Measurements from ENCODE around the gene TAS2R38. TPM values are rescaled to one million over a fixed set of nuclear protein-coding genes. Genes with fewer than 3 reads are reported as not detected.
A peak's percentile ranks its signal among the peaks of the same experiment; 100 is the strongest.

Gene TAS2R38
- total RNA-seq, 1 experiment from 2014 or later = not detected

DNA sequence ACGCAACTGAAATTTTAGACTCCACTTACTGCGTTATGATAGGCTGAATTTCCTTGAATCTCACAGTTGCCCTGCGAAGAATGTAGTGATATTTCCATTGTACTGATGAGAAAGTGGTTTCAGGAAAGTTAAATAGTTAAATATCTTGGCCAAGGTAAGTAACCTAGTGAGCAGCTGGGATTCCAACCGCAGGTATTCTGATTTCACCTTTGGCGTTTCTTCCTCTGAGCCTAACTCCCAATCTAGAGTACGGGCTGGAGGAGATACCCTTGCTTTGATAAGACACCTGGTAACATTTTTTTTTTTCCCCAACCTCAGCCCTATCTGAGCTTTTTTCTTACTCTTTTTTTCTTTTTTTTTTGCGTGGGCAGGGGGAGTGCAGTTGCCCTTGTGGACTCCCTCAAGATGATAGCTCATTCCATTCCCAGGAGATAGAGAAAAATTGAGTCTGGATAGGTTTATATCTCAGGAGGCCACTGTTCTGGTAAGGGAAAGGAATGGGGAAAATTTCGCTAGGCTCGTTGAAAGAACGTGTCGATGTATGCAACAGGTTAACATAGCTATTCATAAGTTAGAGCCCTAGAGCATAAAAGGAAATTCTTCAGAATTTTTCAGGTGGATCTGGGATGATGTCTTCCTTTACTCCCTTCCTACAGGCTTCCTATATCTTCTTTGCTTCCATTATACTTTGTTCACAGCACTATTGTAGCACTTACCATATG lies 3.1 kb upstream of the TAS2R38 start:
- no peak for DNase-seq (ENCODE audit: low spot score)

DNA sequence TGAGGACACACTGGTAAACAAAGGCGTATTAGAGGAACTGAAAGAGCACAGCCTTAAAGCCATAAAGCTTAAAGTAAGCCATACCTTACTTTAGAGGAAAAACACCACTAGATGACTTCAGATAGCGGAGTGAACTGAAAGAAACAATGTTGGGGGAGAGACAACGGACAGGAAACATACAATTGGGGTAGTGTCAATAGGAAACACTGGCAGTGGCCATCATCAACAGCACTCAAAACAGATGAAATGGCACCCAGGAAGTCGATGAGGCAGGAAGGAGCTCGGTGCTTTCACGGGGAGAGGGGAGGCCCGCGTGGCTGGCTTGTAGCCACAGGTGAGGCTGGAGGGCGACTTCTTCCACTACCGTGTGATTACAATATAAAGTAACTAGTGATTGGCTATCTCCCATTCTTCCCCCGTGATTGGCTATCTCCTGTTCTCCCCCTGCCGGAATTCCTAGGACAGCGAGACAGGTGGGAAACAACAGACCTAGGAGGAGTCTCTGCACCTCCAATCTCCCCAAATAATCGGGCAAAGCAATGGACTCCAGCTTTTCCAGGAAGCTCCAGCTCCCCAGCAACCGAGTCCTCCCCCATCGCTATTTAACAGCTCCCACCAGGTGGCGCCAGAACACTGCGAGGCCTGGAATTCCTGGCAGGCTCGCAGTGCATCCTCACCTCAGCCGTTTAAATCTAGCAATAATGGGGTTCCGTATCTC lies 2.4 kb upstream of the TAS2R38 start:
- DNase-seq (ENCODE audit: low spot score) = peak; percentile 59

DNA sequence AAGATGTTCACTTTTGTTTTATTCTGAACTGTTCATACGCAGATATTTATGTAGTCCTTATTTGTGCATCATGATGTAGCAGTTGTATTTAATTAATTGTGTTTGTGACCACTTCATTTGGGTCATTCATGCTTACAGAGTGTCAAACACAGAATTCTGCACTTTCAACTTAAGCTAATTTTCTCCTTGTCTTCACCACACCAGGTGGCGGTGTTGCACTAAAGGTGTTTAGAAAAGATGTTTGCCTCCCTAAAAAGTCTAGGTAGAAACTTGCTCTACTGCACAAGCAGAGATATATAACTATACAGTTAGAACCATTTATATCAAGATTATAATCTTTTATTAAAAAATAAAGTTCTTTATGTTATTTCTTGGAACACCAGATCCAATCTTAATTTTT lies 1.3 kb upstream of the TAS2R38 start:
- DNase-seq (ENCODE audit: low spot score) = peak; percentile 6

DNA sequence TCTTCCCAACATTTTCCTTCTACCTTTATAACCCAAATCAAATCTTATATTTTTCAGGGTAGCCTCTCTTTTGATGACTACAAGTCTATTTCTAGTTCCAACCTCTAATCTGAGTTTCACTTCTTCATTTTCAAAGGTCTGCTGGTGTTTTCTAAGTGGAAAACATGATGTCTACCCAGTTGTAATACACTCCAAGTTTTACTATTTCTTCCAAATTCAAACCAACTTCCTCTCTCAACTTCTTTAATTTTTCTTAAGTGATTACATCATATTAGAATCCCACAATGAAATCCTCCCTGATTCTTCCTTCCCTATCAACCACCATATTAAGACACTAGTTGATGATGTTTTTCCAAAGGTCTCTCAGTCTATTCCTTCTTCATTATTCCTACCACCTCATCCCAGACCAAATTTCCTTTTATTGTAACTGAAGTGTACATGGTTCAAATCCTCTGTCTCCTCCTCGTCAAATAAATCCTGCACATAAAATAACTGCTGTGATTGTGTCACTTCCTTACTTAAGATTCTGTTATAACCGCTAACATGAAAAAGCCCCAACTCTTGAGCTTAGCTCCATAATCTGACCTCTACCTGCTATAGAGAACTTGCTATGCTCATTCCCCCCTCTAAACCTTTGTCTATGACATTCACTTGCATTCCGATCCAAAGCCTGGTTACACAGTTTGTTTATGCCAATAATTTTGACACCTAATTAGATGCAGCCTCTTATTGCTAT lies 12.7 kb downstream of the TAS2R38 start:
- no peak for DNase-seq (ENCODE audit: low spot score)

DNA sequence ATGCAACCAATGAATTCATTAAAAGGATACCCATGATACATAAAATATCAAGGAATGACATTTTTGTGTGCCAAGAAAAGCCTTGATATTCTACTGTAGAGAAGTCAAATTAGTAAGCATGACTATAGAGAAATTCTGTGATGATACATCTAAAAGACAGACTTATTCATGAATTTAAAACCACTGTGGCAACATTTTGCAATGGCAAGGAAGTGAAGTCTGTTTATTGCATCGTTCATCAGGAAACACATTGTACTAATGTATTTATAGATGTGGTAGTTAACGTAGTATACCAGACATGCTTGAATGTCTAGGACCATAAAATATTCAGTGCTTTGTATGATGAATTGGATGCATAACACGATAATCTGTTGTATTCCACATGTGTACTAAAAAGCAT lies 17.5 kb downstream of the TAS2R38 start:
- no peak for DNase-seq (ENCODE audit: low spot score)

DNA sequence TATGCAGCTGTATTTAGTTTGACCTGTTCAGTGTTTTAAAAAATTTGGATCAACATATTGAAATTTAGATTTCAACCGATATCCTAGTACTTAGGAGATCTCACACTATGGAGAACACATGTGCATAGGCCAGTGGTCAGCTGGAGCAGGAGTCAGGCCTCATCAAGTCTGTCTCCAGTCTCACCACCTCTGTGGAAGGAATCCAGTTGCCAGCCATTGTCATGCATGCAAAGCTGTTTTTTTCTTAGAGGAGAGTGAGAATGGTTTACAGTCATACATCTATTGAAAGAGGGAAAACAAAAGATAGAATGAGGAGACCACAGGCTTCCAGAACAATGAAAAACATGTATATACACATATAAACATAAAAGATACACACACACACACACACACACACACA lies 19.2 kb downstream of the TAS2R38 start:
- DNase-seq (ENCODE audit: low spot score) = no peak

DNA sequence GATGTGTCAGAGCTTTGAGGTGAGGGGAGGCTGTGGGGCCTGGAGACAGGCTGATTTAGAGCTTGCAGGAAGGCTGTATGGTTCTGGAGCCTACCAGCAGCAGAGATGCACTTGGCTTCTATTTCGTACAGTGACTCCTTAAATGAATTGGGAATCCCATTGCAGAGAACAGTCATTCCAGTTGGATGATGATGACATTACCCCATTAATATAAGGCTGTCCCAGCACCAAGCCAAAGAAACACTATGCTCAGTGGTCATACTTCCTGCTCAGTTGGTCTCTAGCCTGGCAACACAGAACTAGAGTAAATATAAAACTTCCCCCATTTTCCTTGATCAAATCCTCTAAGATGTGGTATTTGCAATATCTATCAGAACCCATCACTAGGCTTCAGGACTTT lies 21.1 kb downstream of the TAS2R38 start:
- DNase-seq (ENCODE audit: low spot score) = no peak

DNA sequence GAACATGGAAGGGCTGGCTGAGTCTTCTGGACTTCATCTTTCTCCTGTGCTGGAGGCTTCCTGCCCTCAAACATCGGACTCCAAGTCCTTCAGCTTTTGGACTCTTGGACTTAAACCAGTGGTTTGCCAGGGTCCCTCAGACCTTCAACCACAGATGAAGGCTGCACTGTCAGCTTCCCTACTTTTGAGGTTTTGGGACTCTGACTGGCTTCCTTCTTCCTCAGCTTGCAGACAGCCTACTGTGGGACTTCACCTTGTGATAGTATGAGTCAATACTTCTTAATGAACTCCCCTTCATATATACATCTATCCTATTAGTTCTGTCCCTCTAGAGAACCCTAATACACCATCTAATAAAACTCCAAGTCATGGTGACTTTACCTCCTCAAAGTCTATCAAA lies 22.8 kb downstream of the TAS2R38 start:
- DNase-seq (ENCODE audit: low spot score) = no peak

DNA sequence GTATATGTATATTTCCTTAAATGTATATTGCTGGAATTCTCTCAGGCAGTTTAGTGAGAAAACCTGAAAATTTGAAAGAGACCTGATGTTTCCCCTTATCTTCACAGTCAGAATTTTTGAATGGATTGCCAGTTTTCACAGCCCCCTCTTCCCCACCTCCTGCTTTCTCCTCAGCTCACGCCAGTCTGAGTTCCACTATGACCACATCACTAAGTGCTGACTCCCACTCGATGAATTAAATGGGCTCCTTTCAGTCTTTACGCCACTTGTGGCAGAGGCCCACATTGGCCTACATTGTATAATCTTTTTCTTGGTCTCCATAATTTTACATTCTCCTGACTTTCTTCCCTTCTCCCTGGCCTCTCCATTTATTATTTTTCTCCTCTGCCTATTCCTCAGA lies 23.7 kb downstream of the TAS2R38 start:
- DNase-seq (ENCODE audit: low spot score) = no peak

DNA sequence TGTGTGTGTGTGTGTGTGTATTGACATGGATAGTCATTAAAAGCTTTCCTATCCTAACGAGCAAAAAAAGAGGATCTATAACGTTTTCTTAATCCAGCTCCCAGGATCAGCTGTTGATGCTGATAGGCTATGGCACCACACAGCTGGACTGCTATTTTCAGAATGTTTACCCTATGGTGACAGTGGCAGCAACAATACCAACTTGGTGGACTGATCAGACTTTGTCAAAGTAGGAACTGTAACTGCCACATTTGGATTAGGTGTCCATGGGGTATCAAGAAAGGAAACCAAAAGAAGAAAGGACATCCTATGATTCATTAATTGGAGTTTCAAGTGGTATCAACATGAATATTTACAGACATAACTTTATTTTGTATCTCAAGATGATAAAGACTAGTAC lies 24.1 kb downstream of the TAS2R38 start:
- no peak for DNase-seq (ENCODE audit: low spot score)

DNA sequence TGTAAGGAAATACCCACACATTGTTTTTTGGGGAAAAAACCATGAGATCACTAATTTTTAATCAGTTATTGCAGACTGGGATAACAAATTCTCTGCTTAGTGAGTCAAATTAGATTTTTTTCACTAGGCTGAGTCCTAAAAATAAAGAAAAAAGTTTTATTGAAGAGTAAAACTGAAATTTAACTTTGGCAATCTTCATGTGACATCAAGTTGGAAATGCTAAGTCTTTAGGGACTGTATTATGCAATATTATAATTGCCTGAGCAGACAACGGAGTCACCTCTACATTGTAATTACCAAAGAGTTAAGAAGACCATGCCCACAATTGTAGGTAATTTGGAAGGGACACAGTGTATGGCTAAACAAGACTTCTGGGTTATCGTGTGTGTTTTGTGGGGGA lies 24.6 kb downstream of the TAS2R38 start:
- DNase-seq (ENCODE audit: low spot score) = no peak

DNA sequence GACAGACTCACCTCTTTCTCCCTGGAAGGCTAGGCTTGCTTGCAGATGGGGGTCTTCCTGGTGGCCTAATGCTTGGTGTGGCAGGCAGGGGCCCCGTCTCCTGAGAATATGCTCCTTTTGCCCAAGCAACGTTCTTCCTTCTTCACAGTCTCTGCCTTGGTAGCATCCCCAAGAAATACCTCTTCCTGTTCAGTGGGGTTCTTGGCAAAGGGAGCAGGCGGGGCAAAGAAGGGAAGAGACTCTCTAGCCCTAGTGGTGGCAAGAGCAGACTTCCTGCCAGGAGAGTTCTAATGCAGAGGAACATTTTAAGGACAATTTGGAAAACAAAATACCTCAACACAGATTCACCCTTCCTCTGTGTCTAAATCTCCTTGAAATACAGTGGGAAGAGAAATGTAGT lies 26.8 kb downstream of the TAS2R38 start, which contains the start of gene CLEC5A:
Gene CLEC5A (minus strand): TSS at position 179 of the 400 bp plus-strand sequence. CDS start 682 bp downstream, outside the sequence.
- DNase-seq (ENCODE audit: low spot score) = no peak

DNA sequence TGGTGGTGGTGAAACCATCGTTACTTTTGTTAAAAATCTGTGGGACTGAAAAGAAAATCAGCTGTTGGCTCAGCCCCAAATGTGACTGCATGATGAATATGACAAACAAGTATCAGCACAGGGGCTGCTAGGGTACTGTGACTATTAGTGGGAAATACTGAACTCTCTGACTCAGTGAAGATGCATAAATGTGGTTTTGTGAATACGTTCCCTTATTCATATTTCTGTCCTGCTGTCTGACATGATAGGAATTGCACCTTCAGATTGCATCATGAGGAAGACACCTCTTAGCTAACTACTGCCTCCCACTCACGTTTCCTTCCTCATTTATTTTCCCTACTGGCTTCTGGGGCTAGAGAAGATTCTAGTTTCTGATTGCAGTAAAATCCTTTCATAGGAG lies 28.2 kb downstream of the TAS2R38 start:
- no peak for DNase-seq (ENCODE audit: low spot score)

DNA sequence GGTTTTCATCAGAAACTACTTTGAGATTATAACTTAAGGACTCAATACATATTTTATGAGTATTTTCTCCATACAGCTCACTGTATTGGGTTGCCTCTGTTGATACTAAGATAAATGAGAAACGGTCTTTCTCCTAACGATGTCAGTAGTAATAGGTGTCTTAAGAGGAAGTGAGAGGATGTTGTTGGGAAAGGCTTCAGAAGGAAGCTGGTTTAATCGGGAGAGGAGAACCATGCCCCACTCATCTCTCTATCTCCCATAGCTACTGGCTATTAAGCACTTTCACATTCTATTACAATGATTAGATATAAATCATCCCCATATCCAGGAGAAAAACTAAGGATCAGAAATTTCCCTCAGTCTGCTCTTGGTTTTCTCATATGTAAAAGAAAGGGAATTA lies 28.8 kb downstream of the TAS2R38 start:
- no peak for DNase-seq (ENCODE audit: low spot score)

DNA sequence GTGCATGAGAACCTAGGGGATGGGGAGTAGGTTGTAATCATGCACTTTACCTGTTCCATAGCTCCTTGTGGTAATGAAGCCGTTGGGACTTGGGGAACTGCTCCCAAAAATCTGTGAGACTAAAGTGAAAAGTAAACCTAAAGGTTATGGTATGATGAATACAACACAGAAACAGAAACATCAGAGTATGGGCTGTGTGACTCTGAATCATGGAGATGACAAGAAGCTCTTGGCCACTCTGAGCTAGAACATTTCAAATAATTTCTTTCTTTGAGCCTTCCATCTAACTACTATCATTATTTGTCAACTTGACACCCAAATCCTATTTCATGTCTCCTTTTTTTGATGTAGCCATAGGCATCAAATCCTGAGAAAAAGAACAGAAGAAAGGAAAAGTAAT lies 29.7 kb downstream of the TAS2R38 start:
- DNase-seq (ENCODE audit: low spot score) = no peak

DNA sequence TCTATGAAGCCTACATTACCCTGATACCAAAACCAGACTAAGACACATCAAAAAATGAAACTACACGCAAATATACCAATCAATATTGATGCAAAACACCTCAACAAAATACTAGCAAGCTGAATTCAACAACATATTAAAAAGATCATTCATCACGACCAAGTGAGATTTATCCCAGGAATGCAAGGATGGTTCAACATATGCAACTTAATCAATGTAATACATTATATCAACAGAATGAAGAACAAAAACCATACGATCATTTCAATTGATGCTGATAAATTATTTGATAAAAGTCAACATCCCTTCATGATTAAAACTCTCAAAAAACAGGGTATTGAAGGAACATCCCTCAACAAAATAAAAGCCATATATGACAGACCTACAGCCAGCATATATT lies 32.5 kb downstream of the TAS2R38 start:
- no peak for DNase-seq (ENCODE audit: low spot score)

DNA sequence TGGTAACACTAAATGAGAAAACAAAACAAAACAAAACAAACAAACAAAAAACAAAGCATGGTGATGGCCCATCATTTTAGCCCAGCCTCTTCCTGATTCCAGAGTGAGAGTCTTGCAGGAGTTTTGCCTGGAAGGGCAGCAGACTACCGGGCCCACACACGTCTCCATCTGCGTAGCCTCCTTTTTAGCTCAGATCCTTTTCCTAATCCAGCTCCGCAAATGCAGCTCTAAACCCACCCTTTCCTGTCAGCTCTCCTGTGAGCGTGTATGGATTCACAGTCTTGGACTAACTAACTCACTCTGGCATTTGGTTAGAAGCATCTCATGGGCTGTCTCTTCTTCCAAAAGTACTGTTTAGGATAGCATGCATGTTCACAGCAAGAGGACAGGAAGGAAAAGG lies 43.4 kb downstream of the TAS2R38 start:
- no peak for DNase-seq (ENCODE audit: low spot score)

DNA sequence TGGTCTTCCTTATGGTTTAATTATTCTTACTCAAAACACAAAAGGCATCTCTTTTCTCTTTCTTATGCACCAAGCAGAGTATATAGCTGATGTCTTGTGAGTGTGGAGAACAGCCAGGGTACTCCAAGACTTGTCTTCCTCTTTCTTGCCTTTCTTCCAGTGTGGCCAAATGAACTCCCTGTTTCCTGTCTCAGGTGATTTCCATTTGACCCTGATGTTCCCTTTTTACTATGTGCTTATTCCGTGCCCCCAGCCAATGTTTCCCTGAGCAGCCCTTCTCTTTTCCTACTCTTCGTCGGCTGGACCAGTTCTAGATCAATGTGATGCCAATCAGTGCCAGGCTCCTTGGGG lies 44.8 kb downstream of the TAS2R38 start:
- DNase-seq (ENCODE audit: low spot score) = no peak

DNA sequence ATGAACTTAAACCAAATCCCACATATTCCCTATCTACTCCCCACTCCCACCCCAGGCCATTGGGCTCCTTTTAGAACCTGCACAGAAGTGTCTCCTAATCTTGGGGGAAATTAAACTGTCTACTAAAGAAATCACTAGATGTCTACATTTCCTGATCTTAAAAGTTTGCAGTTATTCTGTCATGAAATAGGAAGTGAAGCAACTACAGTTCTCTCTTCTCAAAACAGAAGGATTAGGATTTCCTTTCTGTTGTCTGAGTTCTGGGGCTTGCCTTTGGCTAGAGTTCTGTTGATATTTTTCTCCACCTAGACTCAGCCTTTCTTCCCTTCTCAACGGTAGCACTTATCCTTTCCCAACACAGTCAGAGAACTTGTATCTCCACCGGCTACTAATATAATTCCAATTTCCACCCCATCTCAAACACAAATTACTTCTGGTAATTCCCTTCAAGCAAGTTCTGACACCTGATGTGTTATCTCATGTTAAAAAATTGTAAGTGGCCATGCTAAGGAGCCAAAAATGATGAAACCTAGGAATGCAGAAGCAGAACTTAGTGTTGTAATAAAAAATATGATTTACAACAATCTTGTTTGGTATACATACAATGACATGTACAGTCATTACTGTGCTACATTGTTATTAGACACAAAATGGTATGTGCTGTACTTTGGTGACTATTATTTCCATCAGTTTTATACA lies 45.3 kb downstream of the TAS2R38 start:
- DNase-seq (ENCODE audit: low spot score) = no peak

Data from A172 (cell line).